Measurements from ENCODE around the gene LMNA. TPM values are rescaled to one million over a fixed set of nuclear protein-coding genes. Genes with fewer than 3 reads are reported as not detected.

Gene LMNA
- total and polyA plus RNA-seq, 2 donors (not counting 1 experiment from before 2014, with no cell fraction given) = 19.4 to 28.7 TPM

DNA sequence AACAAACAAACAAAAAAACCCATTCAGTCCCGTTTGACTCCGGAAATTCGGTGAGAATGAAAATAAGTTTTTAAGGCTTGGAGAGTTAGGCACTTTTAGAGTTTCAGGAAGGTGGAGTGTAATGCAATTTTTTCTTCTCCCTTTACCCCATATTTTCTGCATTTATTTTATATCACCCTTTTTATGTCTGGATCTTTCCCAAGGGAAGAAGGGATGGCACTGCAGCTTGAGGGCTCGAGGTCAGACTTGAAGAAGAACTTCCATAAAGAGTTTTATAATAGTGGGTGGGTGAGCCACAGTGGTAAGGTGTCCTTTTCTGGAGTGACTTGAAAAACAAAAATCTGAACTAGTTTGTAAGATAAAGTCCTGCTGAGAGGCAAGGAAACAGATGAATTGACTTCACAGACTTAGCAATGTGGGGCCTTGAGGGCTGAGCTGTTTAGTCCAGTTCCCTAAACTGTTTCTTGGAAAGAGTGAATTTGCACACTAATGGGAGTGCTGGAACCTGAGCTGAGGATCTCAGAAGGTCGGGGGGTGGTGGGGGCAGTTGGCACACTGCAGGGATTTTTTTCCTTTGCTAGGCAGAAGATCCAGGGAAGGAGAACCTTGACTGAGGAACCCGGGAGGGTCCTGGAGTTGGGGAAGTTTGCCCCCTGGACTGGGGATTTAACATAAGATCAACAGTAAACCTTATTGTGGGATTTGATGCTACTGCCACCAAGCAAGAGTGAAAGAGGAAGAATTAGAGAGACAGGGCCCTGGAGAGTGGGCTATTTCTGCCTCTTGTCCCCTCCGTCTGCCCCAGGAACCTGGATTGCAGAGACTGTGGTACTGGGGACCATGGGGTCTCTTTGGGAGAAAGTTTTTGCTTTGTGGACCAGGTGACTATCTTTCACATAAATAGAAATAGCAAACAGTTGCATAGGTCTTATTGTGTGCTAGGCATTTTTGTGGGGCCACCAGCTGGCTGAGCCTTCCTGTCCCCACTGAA lies 30.4 kb upstream of the LMNA start:
- no peak overlapping the region for H3K27ac Mint-ChIP-seq
- 42% methylated on average over 2 of the region's 7 CpGs for WGBS (ENCODE audit: insufficient coverage)
- TF ChIP-seq, protein P1, sequence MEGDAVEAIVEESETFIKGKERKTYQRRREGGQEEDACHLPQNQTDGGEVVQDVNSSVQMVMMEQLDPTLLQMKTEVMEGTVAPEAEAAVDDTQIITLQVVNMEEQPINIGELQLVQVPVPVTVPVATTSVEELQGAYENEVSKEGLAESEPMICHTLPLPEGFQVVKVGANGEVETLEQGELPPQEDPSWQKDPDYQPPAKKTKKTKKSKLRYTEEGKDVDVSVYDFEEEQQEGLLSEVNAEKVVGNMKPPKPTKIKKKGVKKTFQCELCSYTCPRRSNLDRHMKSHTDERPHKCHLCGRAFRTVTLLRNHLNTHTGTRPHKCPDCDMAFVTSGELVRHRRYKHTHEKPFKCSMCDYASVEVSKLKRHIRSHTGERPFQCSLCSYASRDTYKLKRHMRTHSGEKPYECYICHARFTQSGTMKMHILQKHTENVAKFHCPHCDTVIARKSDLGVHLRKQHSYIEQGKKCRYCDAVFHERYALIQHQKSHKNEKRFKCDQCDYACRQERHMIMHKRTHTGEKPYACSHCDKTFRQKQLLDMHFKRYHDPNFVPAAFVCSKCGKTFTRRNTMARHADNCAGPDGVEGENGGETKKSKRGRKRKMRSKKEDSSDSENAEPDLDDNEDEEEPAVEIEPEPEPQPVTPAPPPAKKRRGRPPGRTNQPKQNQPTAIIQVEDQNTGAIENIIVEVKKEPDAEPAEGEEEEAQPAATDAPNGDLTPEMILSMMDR (IDR thresholded peaks at IDR 0.05) = no peak
- TF ChIP-seq EZH2 (IDR thresholded peaks at IDR 0.05; ENCODE audit: borderline replicate concordance, insufficient read depth, low read depth, low read length, poor library complexity, severe bottlenecking) = no peak
- Histone ChIP-seq H3K27me3 (replicated peaks in 1 of 4; ENCODE audit: control extremely low read depth in 1 of 4, control insufficient read depth in 3 of 4, insufficient read depth in 4 of 4, low read length in 3 of 4) (peaks cover 0 to 49% (median 21%) of the 10 kb centered on the region in 4 experiments), H3K9ac (ENCODE audit: low read length) (no peak overlapping the region), H3K36me3 (replicated peaks in 1 of 2; ENCODE audit: control extremely low read depth in 1 of 2, control insufficient read depth in 1 of 2, extremely low read depth in 1 of 2, insufficient read depth in 2 of 2, low read length in 1 of 2) (no peaks in the 10 kb centered on the region), H3K4me2 (replicated peaks; ENCODE audit: low read depth, low read length, poor library complexity, severe bottlenecking) (no peak overlapping the region), H3K4me1 (ENCODE audit: control insufficient read depth in 2 of 2, insufficient read depth in 2 of 2, low read length in 2 of 2) (peaks cover 11 to 18% of the 10 kb centered on the region in 2 donors), H3K27ac (ENCODE audit: low read length in 2 of 2) (no peak overlapping the region), H3K9me3 (ENCODE audit: control extremely low read depth in 1 of 3, control insufficient read depth in 2 of 3, insufficient read depth in 1 of 3, low read length in 2 of 3) (no peaks in the 10 kb centered on the region), H4K20me1 (ENCODE audit: control insufficient read depth, insufficient read depth, low read length, poor library complexity, severe bottlenecking) (no peaks in the 10 kb centered on the region), H2AFZ (ENCODE audit: insufficient read depth, low read depth, low read length, poor library complexity, severe bottlenecking) (no peak overlapping the region), H3K4me3 (ENCODE audit: control extremely low read depth in 1 of 5, extremely low read depth in 1 of 5, insufficient read depth in 1 of 5, low read depth in 2 of 5, low read length in 4 of 5) (no peak overlapping the region), H3K79me2 (ENCODE audit: control insufficient read depth, insufficient read depth, low read length) (no peaks in the 10 kb centered on the region)
- DNase-seq (no peak), ATAC-seq (ENCODE audit: low read depth) (no peak)
- peaks cover 17% of the 10 kb centered on the region for H3K4me1 Mint-ChIP-seq
- peaks cover 12% of the 10 kb centered on the region for H3K27me3 Mint-ChIP-seq
- intact Hi-C loops (cut with micrococcal nuclease) = loop anchor here (2.0 kb wide), 1 partner anchor 109 kb away; no protein-coding TSS in a partner anchor
- H3K9me3 Mint-ChIP-seq (ENCODE audit: insufficient read depth) = no peaks in the 10 kb centered on the region
- CTCF ChIA-PET = interaction anchor here (0.6 to 4.6 kb wide), 5 partner anchors 12 to 493 kb away, joined by 3 to 25 read pairs (median 4); no protein-coding TSS in a partner anchor
- POLR2A ChIA-PET = interaction anchor here (0.6 kb wide), 1 partner anchor 43 kb away, joined by 10 read pairs; no protein-coding TSS in a partner anchor
- H3K4me3 Mint-ChIP-seq = peak overlapping the region; percentile 59
